ENCODE results near the gene RFESD. TPM values are rescaled to one million over a fixed set of nuclear protein-coding genes. Genes with fewer than 3 reads are reported as not detected.

Gene RFESD
- polyA plus RNA-seq, 1 of the 3 experiments (the other 2 are of a cell fraction), result 1.8 TPM

- TF ChIP-seq SIN3A (IDR thresholded peaks at IDR 0.05; ENCODE audit: borderline replicate concordance, low read depth, low read length) (no peak), CTCF (IDR thresholded peaks at IDR 0.05) (no peak), USF2 (IDR thresholded peaks at IDR 0.05; ENCODE audit: borderline replicate concordance, low read depth, low read length) (no peak), JUND (IDR thresholded peaks at IDR 0.05) (no peak), MXI1 (IDR thresholded peaks at IDR 0.05; ENCODE audit: low read depth, low read length) (0 out of 2 replicates have a peak, but pooled peaks have one; percentile 19), MAX (IDR thresholded peaks at IDR 0.05; ENCODE audit: low read depth) (peak; percentile 51; the same call in 1 of the 2 replicates), TAF1 (IDR thresholded peaks at IDR 0.05; ENCODE audit: borderline replicate concordance, low read depth, low read length) (no peak), NRF1 (IDR thresholded peaks at IDR 0.05; ENCODE audit: low read depth, low read length) (no peak), TEAD4 (IDR thresholded peaks at IDR 0.05; ENCODE audit: borderline replicate concordance, insufficient read depth) (no peak)
Measured at GRCh38 chr5:95620870-95621838, 25.4 kb upstream of the RFESD start (continued).

- Histone ChIP-seq H3K79me2 (ENCODE audit: insufficient read depth) (no peaks in the 10 kb centered on the region), H3K4me2 (no peak overlapping the region), H3F3A (replicated peaks; ENCODE audit: insufficient read depth) (no peaks in the 10 kb centered on the region), H3K4me3 (ENCODE audit: low read depth in 2 of 2, low read length in 1 of 2) (no peak overlapping the region), H3K4me1 (ENCODE audit: control insufficient read depth in 1 of 2, insufficient read depth in 2 of 2, low read depth in 1 of 2, low read length in 1 of 2) (peaks cover 0 to 3% of the 10 kb centered on the region in 2 experiments; a peak in 2 of 4 replicates), H3K9me2 (no peaks in the 10 kb centered on the region), H4K20me1 (ENCODE audit: insufficient read depth) (no peaks in the 10 kb centered on the region), H3K9ac (no peak overlapping the region), H3K36me3 (replicated peaks in 1 of 2; ENCODE audit: control insufficient read depth in 1 of 2, insufficient read depth in 2 of 2, low read length in 1 of 2) (no peaks in the 10 kb centered on the region), H3K9me3 (no peaks in the 10 kb centered on the region), H2AFZ (ENCODE audit: low read depth) (no peak overlapping the region), H3K27ac (ENCODE audit: low read depth in 2 of 2, low read length in 1 of 2) (no peak overlapping the region), H3K27me3 (ENCODE audit: insufficient read depth) (no peaks in the 10 kb centered on the region)
- DNase-seq, result no peak
- no peak for TF ChIP-seq GABPA (IDR thresholded peaks at IDR 0.05; ENCODE audit: low read depth)
- no peak for TF ChIP-seq REST (IDR thresholded peaks at IDR 0.05; ENCODE audit: low read depth, low read length)
- TF ChIP-seq TAF1 (IDR thresholded peaks at IDR 0.05; ENCODE audit: borderline replicate concordance, low read depth, low read length), result no peak
- no peak for TF ChIP-seq MAX (IDR thresholded peaks at IDR 0.05; ENCODE audit: low read depth)
- TF ChIP-seq NFIC (IDR thresholded peaks at IDR 0.05; ENCODE audit: borderline replicate concordance), result no peak
- no peak for TF ChIP-seq POLR2AphosphoS5 (IDR thresholded peaks at IDR 0.05; ENCODE audit: low read depth, low read length)
- no peak for TF ChIP-seq TCF12 (IDR thresholded peaks at IDR 0.05)
- 90% methylated on average over 8 of the region's 8 CpGs for WGBS (ENCODE audit: low lambda C conversion rate)
- ChIA-PET CTCF (interaction anchor here (0.7 to 2.0 kb wide), 4 partner anchors 10 to 339 kb away, joined by 3 to 8 read pairs (median 5); partner anchors contain the start of gene ELL2), POLR2A (interaction anchor here (0.9 kb wide), 1 partner anchor 9 kb away, joined by 3 read pairs; no protein-coding TSS in a partner anchor)
Measured at GRCh38 chr5:95621839-95622629, 24.5 kb upstream of the RFESD start.
